PC-9 (cell line): ENCODE data around the gene SIGLEC11.

Source experiments
- CTCF ChIP-seq: fragments of 200-600 bp; sonication (generic); conservative IDR thresholded peaks from 2 replicates; pipeline ENCODE4 v1.6.1; 2017; ENCODE audit warnings: mixed run types, antibody characterized with exemption, mild to moderate bottlenecking, moderate library complexity
- EZH2 ChIP-seq: fragments of 200-600 bp; sonication (generic); IDR thresholded peaks from 2 replicates; pipeline ENCODE4 v1.8.0; 2017; ENCODE audit warnings: antibody characterized with exemption, low read depth

- TF ChIP-seq EZH2 (no peak), CTCF (no peak)
These were observed 10.4 kb downstream of the SIGLEC11 start for GRCh38 chr19:49950590-49950948.
